GM18867 (cell line): Measurements from ENCODE around the gene PSMD2.
"Not testable (repeated sequence)": the region's sequence is repeated elsewhere in the genome, so short reads cannot be mapped to it uniquely, and the experiment has no call there.

Source experiments
- ATAC-seq: cut with Tn5 transposase; IDR thresholded peaks from one replicate; pipeline ENCODE4 v1.9.1; 2021; ENCODE audit warnings: mild to moderate bottlenecking, moderate library complexity; ENCODE audit not compliant: unreplicated experiment

Gene PSMD2

GRCh38 chr3:184298759-184299487 is at the start of gene PSMD2:
TSS of gene PSMD2 (plus strand) at chr3:184299241. CDS start at chr3:184299267, 26 bp downstream.
- peak; percentile 93 for ATAC-seq

DNA sequence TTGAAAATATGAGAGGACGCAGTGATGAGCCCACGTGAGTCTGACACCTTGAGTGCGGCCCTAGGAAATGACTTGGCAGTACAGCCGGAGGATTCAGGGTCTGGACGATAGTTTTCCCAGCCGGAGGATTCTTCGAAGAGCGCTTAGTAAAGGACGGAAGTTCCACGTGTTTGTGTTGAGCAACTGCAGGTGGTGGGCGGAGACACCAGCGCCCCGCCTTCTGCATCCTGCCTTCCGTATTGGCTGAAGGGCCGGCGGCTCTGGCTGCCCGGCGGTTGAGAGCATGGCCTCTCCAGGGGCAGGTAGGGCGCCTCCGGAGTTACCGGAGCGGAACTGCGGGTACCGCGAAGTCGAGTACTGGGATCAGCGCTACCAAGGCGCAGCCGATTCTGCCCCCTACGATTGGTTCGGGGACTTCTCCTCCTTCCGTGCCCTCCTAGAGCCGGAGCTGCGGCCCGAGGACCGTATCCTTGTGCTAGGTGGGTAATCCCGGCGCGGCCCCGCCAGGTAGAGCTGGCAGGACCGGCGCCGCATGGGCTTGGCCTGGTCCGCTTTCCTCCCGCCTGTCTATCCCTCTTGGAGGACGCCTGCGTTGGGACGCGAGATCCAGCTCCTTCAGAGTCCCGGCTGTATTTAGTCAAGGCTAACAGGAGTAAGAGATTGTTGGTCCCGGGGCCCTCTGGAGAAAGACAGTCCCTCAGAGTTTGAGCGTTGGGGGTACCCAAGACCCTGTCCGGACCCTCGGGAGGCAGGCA is 49.5 kb upstream of the PSMD2 start, which contains the start of gene EEF1AKMT4:
Gene EEF1AKMT4 (plus strand): TSS at position 261 of the 755 bp plus-strand sequence. CDS start 23 bp downstream, at position 284.
- peak; percentile 86 for ATAC-seq

DNA sequence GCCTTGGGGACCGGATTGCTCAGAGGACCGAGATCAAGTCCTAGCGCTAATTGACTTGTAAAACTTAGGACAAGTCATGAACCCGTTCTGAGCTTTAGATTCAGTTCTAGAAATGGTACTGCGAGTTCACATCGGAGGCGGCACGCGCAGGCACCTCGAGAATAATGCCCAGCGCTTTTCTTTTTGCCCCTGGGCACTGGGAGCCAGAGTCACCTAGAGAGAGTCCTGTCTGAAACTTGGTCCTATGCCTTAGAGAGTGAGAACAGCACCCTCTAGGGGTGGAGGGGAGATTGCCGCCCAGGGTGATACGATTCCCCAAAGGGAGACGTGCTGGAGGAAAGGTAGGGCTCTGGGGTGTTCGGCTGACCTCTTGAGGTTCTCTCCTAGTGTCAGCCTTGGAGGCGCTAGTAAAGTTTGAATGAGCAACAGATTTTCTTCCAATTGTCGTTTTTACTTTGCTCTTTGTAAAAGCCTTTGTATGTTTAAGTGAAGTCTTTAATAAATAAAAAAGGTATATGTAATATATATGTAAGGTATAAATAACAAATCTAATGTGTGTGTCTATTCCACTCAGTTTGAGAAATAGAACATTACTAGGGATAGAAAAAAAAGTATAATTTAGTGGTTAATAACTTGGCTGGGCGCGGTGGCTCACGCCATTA is 48.7 kb upstream of the PSMD2 start:
- peak; percentile 67 for ATAC-seq

GRCh38 chr3:184255291-184256039 is 43.6 kb upstream of the PSMD2 start:
- ATAC-seq: no peak

GRCh38 chr3:184257083-184257915 is 41.7 kb upstream of the PSMD2 start:
- ATAC-seq: no peak

DNA sequence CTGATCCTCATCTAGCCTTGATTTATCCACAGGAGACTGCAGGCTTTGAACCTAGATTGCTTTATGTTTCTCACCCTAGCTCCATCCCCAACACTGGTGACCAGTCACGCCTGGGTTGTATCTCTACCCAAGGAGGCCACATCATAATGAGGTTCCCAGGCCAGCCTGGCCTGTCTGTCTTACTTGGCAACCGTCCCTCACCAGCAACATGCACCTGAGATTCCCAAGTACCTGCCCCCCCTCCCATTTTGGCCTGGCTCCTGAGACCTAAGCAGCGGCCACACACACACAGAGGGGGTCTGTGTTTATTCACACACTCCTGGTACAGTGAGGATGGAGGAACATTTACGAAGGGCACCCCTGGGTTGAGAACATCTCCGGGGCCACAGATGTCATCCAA is 40.1 kb upstream of the PSMD2 start:
- ATAC-seq: no peak

- ATAC-seq: no peak
Measured at GRCh38 chr3:184259396-184259877, 39.6 kb upstream of the PSMD2 start.

DNA sequence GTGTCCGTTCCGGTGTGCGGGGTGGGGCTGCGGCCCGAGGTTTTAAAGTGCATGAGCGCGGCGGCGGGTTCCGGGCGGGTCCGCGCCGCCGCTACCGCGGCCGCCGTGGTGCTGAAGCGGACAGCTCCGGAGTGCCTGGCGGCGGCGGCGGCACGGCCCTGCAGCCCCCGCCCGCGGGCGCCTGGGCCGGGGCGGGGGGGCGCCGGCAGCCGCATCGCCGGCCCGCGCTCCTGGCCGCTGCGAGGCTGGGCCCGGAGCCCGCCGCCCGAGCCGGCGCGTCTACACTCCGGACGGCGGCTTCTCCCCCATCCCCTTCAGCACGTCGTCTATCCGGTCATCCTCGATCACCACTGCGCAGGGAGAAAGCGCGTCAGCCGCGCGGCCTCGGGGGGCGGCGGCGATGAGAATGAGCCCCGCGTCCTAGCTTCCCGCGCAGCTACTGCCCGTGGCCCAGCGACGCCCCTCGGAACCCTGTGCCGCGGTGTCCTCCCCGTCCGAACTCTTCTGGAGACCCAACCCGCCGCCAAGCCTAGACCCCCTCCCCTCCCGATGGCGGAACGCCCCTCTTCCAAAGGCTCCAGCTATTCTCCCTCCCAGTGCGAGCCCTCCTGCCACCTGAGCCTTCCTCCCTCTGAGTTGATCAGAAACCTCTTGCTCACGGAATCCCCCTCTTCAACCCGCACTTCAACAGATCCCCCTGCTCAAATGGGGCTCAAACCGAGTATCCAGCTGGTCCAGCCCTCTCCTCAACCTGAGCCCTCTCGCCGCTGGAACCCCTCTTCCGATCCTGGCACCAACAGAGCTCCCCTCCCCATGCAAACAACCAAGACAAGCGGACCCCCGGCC is 38.9 kb upstream of the PSMD2 start:
- no peak for ATAC-seq

GRCh38 chr3:184260724-184261269 is 38.2 kb upstream of the PSMD2 start:
- ATAC-seq: peak; percentile 9

DNA sequence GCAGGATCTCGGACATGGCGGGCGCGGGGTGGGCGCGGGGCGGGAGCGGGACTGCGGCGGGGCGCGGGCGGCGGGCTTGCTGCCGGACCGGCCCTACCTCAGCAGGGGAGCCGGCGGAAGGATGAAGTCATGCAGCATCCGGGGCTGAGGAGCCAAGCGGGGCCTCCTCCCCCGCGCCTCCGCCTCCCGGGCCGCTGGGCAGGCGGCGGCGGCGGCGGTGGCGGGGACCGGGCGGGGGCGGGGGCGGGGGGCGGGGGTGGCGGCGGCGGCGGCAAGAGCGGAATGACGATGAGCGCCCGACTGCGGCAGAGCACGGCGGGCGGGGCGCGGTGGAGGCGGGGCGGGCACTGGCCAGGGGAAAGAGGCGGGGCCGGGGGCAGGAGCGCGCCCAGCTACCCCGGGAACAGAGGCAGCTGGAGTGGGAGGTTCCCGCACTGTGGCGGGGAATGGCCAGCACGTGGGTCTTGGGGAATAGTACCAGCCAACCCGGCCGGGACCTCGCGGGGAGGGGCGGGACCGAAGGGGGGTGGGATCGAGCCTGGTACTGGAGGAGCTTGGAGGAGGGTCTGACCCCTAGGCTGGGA is 37.7 kb upstream of the PSMD2 start, which contains the start of gene CAMK2N2:
Gene CAMK2N2 (minus strand): TSS at position 284 of the 584 bp plus-strand sequence. CDS start 268 bp downstream, at position 16.
- peak; percentile 61 for ATAC-seq

DNA sequence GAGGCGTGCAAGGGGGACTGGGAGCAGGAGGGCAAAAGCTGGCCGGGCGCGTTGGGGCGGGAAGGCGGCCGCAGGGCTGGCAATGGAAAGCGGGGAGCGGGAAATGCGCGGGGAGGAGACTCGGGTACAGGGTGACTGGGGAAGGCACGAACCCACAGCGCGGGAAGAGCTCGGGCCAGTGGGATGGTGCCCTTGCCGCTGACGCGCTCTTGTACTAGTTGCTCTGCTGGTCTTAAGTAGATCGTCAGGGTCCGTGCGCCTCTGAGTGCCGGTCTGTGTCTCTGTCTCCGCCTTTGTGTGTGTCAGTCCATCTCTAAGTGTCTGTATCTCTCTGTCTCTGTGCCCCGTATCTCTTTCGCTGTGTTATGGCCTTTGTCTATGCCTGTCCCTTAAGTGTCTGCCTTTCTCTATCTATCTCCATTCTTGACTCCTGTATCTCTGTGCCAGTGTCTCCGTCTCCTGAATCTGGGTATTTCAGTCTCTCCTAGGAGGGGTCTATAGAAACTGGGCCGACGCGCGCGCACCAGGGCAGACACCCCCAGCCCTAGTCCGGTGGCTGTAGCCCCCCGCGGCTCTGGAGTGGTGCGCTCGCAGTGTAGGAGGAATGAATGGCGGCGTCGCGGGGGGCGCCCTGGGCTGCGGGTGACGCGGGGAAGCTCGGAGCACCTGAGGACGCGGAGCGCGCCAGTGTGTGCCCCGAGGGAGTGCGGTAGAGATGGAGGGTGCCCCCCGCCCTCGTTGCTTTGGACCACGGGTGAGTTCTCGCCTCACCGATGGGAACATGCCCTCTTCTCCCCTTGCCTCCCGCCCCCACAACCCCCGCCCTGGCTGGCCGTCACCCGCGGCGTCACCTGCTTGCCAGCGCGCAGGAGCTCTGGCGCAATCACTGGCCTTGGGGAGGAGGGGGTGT is 36.9 kb upstream of the PSMD2 start:
- no peak for ATAC-seq

GRCh38 chr3:184262764-184263179 is 36.3 kb upstream of the PSMD2 start:
- ATAC-seq: no peak

GRCh38 chr3:184267249-184267648 is 31.8 kb upstream of the PSMD2 start:
- not testable (repeated sequence) for ATAC-seq

DNA sequence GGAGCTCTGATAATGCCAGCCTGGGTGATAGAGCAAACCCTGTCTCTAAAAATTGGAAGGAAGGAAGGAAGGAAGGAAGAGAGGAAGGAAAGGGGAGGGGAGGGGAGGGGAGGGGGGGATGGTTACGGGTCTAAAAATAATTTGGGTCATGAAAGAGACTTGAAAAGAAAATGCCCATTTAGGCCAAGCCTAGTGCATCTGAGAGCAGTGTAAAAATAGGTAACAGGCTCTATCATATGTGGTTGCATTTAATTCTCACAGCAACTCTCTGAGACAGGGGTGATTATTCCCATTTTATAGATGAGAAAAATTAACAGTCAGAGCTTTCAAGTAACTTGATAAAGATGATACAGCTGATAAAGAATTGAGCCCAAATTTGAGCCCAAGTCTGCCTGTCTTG is 26.8 kb upstream of the PSMD2 start:
- no peak for ATAC-seq

- ATAC-seq: no peak
Measured at GRCh38 chr3:184275381-184275701, 23.7 kb upstream of the PSMD2 start.

- ATAC-seq: no peak
Measured at GRCh38 chr3:184275961-184276910, 22.8 kb upstream of the PSMD2 start, which contains the start of gene ECE2. TSS of gene ECE2 (plus strand) at chr3:184276022. CDS start at chr3:184276154, 132 bp downstream.
